Endothelial cell of umbilical vein (primary cell): ENCODE measurements around the gene HBM. TPM values are rescaled to one million over a fixed set of nuclear protein-coding genes. Genes with fewer than 3 reads are reported as not detected.

ENCODE experiments used
- BruUV-seq: library from RNA; stranded (reverse); fragments of 400-500 nt; replicated peaks from 2 replicates; lab custom pipeline; 2021; lab: Mats Ljungman, UMichigan
- CTCF ChIA-PET: fragments of 300-600, 350-600 bp; sonication (Branson Sonifier 250); formaldehyde crosslinking; loops from one replicate; lab custom pipeline; 2021; ENCODE audit warnings: antibody characterized with exemption, inconsistent platforms; lab: Charles Lee
- POLR2A ChIA-PET: fragments of 300-600, 350-600 bp; sonication (Branson Sonifier 250); formaldehyde crosslinking; loops from one replicate; lab custom pipeline; 2021; ENCODE audit warnings: antibody characterized with exemption, inconsistent platforms; lab: Charles Lee
- DNase-seq: peaks from one replicate; pipeline ENCODE4 v3.0.0-alpha.2; 2011; ENCODE audit warnings: low read depth, low spot score
- FAIRE-seq: peaks from 2 replicates; lab custom pipeline; 2011; peaks lifted over from hg19 to GRCh38; lab: Jason Lieb, UNC
- H2AFZ ChIP-seq: 2 replicates; pipeline ENCODE4 v1.6.0; 2012; ENCODE audit warnings: low read depth, low read length, control low read depth, inconsistent platforms
- H3K27ac ChIP-seq: 2 replicates; pipeline ENCODE4 v1.5.1; 2011; ENCODE audit warnings: low read depth, mild to moderate bottlenecking, control low read depth, low read length, moderate library complexity; ENCODE audit not compliant: insufficient read depth
- H3K27me3 ChIP-seq, 2 experiments: 2 replicates each; pipeline versions ENCODE4 v1.6.0 to v1.6.1; 2011; ENCODE audit warnings: low read length in 2 of 2, mixed read lengths in 1 of 2; ENCODE audit not compliant: control insufficient read depth in 2 of 2, insufficient read depth in 2 of 2
- H3K36me3 ChIP-seq, 2 experiments: 2 replicates in 1 of 2; 3 replicates in 1 of 2; pipeline ENCODE4 v1.5.1; 2011; ENCODE audit warnings: low read length in 2 of 2, mild to moderate bottlenecking in 1 of 2, moderate library complexity in 1 of 2; ENCODE audit not compliant: control insufficient read depth in 2 of 2, insufficient read depth in 2 of 2; ENCODE audit errors: extremely low read depth in 1 of 2
- H3K4me1 ChIP-seq: 3 replicates; pipeline ENCODE4 v1.5.1; 2011; ENCODE audit warnings: mild to moderate bottlenecking, low read length; ENCODE audit not compliant: control insufficient read depth, insufficient read depth; ENCODE audit errors: extremely low read depth
- H3K4me2 ChIP-seq: 2 replicates; pipeline ENCODE4 v1.6.1; 2011; ENCODE audit warnings: low read length, control low read depth, mixed read lengths; ENCODE audit not compliant: insufficient read depth
- H3K4me3 ChIP-seq, 3 experiments: fragments of 200-600 bp in 1 of 3; sonication (generic), shearing (Covaris generic) in 1 of 3; replicated peaks in 1 of 3; 2 replicates each; pipeline ENCODE4 v1.5.1; 2011 to 2016; ENCODE audit warnings: control low read depth in 3 of 3, low read length in 3 of 3, mild to moderate bottlenecking in 2 of 3, inconsistent platforms in 1 of 3, low read depth in 1 of 3, moderate library complexity in 1 of 3; ENCODE audit not compliant: insufficient read depth in 1 of 3
- H3K79me2 ChIP-seq: 2 replicates; pipeline ENCODE4 v1.6.0; 2012; ENCODE audit warnings: low read length, inconsistent platforms; ENCODE audit not compliant: control insufficient read depth, insufficient read depth
- H3K9ac ChIP-seq: replicated peaks from 2 replicates; pipeline ENCODE3; 2011; ENCODE audit warnings: low read length, control low read depth; ENCODE audit not compliant: insufficient read depth; ENCODE audit errors: extremely low read depth
- H3K9me1 ChIP-seq: replicated peaks from 3 replicates; pipeline ENCODE4 v1.6.0; 2011; ENCODE audit warnings: mild to moderate bottlenecking, low read length; ENCODE audit not compliant: control insufficient read depth, insufficient read depth; ENCODE audit errors: extremely low read depth
- H3K9me3 ChIP-seq: replicated peaks from 2 replicates; pipeline ENCODE4 v1.5.1; 2012; ENCODE audit warnings: low read length, inconsistent platforms; ENCODE audit not compliant: control insufficient read depth, insufficient read depth
- H4K20me1 ChIP-seq: replicated peaks from 2 replicates; pipeline ENCODE3; 2011; ENCODE audit warnings: mild to moderate bottlenecking, low read length; ENCODE audit not compliant: control insufficient read depth, insufficient read depth; ENCODE audit errors: extremely low read depth
- CTCF ChIP-seq, 2 donors: IDR thresholded peaks; 1 replicate in 1 of 2; 2 replicates in 1 of 2; pipeline ENCODE4 v1.5.1; 2011; ENCODE audit warnings: low read length in 2 of 2, mild to moderate bottlenecking in 2 of 2, moderate library complexity in 2 of 2, control low read depth in 1 of 2, inconsistent platforms in 1 of 2, low read depth in 1 of 2; ENCODE audit not compliant: insufficient read depth in 1 of 2; ENCODE audit errors: extremely low read depth in 1 of 2
- EZH2 ChIP-seq: IDR thresholded peaks from 2 replicates; pipeline ENCODE4 v1.6.1; 2012; ENCODE audit warnings: borderline replicate concordance, low read depth, mild to moderate bottlenecking, moderate library complexity, low read length, inconsistent platforms; ENCODE audit not compliant: severe bottlenecking
- FOS ChIP-seq: IDR thresholded peaks from 2 replicates; pipeline ENCODE4 v1.6.1; 2011; ENCODE audit warnings: mild to moderate bottlenecking, low read length, moderate library complexity, borderline replicate concordance; ENCODE audit not compliant: insufficient read depth
- GATA2 ChIP-seq: IDR thresholded peaks from 2 replicates; pipeline ENCODE4 v1.7.0; 2011; ENCODE audit warnings: low read depth, mild to moderate bottlenecking, moderate library complexity, mixed read lengths, low read length; ENCODE audit not compliant: insufficient read length, insufficient read depth
- JUN ChIP-seq: IDR thresholded peaks from 2 replicates; pipeline ENCODE4 v1.6.1; 2011; ENCODE audit warnings: borderline replicate concordance, low read depth; ENCODE audit not compliant: insufficient read length, insufficient read depth
- MAX ChIP-seq: IDR thresholded peaks from 2 replicates; pipeline ENCODE4 v1.6.1; 2011; ENCODE audit not compliant: insufficient read depth, insufficient read length
- MYC ChIP-seq: IDR thresholded peaks from one replicate; pipeline ENCODE4 v1.6.1; 2011; ENCODE audit warnings: mild to moderate bottlenecking, low read depth, low read length
- POLR2A ChIP-seq: IDR thresholded peaks from 2 replicates; pipeline ENCODE4 v1.6.1; 2012; ENCODE audit warnings: low read depth, mild to moderate bottlenecking, control low read depth, low read length
- POLR2AphosphoS5 ChIP-seq: IDR thresholded peaks from 2 replicates; pipeline ENCODE4 v1.6.1; 2012; ENCODE audit warnings: low read depth, mild to moderate bottlenecking, control low read depth, low read length, moderate library complexity; ENCODE audit not compliant: insufficient read depth
- dilution Hi-C: fragments of 300-500 bp; cut with MboI; formaldehyde crosslinking; loops from one replicate; pipeline ENCODE4 v1.15.0; 2019; ENCODE audit warnings: low sequenced_read_pairs; ENCODE audit not compliant: extremely low pct_ligation_motif_present
- intact Hi-C: fragments of 100-400 bp; cut with micrococcal nuclease; formaldehyde crosslinking; loops from one replicate; pipeline ENCODE4 v1.10.0; 2022
- polyA plus RNA-seq, 4 experiments: library from polyadenylated mRNA; depleted of rRNA in 3 of 4; stranded (reverse) in 3 of 4; unstranded in 1 of 4; fragments of >200 nt; gene quantifications; 2 replicates each; pipeline versions ENCODE4 v1.2.1 to v1.2.3, GENCODE V29; 2011 to 2012; ENCODE audit warnings: missing spikeins in 1 of 4
- total RNA-seq: library from RNA; stranded (reverse); gene quantifications from 2 replicates; pipeline ENCODE4 v1.2.3, GENCODE V29; 2021

HBM gene
- total and polyA plus RNA-seq, 2 donors (not counting 3 experiments of a cell fraction or from before 2014, with no cell fraction given) = not detected

- Histone ChIP-seq H3K9ac (no peak overlapping the region), H3K36me3 (peaks cover 12 to 21% of the 10 kb centered on the region in 2 experiments), H3K79me2 (no peaks in the 10 kb centered on the region), H4K20me1 (no peaks in the 10 kb centered on the region), H2AFZ (no peak overlapping the region), H3K4me2 (no peak overlapping the region), H3K4me3 (no peak overlapping the region), H3K27me3 (no peaks in the 10 kb centered on the region), H3K27ac (no peak overlapping the region), H3K9me1 (no peaks in the 10 kb centered on the region), H3K9me3 (no peaks in the 10 kb centered on the region), H3K4me1 (peaks cover 5% of the 10 kb centered on the region)
- dilution Hi-C loops = no loop called here
- DNase-seq = no peak
- TF ChIP-seq CTCF (IDR thresholded peaks at IDR 0.05; ENCODE audit: extremely low read depth in 1 of 2, insufficient read depth in 1 of 2, low read depth in 1 of 2, low read length in 2 of 2) (no peak), POLR2A (no peak), MYC (no peak), JUN (no peak), EZH2 (no peak), POLR2AphosphoS5 (no peak), FOS (no peak), MAX (no peak), GATA2 (no peak)
- intact Hi-C loops = no loop called here
- CTCF ChIA-PET = interaction anchor here (1.7 kb wide), 1 partner anchor 78 kb away, joined by 4 read pairs; no protein-coding TSS in a partner anchor
- POLR2A ChIA-PET = interaction anchor here (0.6 kb wide), 1 partner anchor 152 kb away, joined by 8 read pairs; no protein-coding TSS in a partner anchor
- no peak for FAIRE-seq
- no TSS peak for BruUV-seq
These were observed 19.4 kb downstream of the HBM start for GRCh38 chr16:185213-185612.
